Stimulated activated naive CD8-positive, alpha-beta T cell treated with anti-CD3 and anti-CD28 coated beads, Interleukin-15, amount 100 ng/mL, for 72 hours (primary cell): Measurements from ENCODE around the gene RETREG1.

Experiments used
- ATAC-seq: fragments of 150-1000 bp; cut with Tn5 transposase; 2 replicates; pipeline ENCODE4 v1.10.0; 2021; ENCODE audit warnings: mild to moderate bottlenecking, moderate library complexity
- DNase-seq, 2 donors: peaks; one replicate each; pipeline ENCODE4 v3.0.0; 2021 to 2022
- H3K27ac Mint-ChIP-seq, 2 donors: one replicate each; pipeline ENCODE4 v1.8.0; 2022; ENCODE audit warnings: mild to moderate bottlenecking in 2 of 2, mixed read lengths in 2 of 2, moderate library complexity in 2 of 2
- H3K27me3 Mint-ChIP-seq: one replicate; pipeline ENCODE4 v1.8.0; 2022; ENCODE audit warnings: mixed read lengths
- H3K4me1 Mint-ChIP-seq: one replicate; pipeline ENCODE4 v1.8.0; 2022; ENCODE audit warnings: mild to moderate bottlenecking, mixed read lengths
- H3K4me3 Mint-ChIP-seq, 2 donors: one replicate each; pipeline ENCODE4 v1.8.0; 2022; ENCODE audit warnings: mild to moderate bottlenecking in 2 of 2, mixed read lengths in 2 of 2, moderate library complexity in 1 of 2
- H3K9me3 Mint-ChIP-seq, 2 donors: one replicate each; pipeline ENCODE4 v1.8.0; 2022; ENCODE audit warnings: mixed read lengths in 2 of 2

RETREG1 gene

DNA sequence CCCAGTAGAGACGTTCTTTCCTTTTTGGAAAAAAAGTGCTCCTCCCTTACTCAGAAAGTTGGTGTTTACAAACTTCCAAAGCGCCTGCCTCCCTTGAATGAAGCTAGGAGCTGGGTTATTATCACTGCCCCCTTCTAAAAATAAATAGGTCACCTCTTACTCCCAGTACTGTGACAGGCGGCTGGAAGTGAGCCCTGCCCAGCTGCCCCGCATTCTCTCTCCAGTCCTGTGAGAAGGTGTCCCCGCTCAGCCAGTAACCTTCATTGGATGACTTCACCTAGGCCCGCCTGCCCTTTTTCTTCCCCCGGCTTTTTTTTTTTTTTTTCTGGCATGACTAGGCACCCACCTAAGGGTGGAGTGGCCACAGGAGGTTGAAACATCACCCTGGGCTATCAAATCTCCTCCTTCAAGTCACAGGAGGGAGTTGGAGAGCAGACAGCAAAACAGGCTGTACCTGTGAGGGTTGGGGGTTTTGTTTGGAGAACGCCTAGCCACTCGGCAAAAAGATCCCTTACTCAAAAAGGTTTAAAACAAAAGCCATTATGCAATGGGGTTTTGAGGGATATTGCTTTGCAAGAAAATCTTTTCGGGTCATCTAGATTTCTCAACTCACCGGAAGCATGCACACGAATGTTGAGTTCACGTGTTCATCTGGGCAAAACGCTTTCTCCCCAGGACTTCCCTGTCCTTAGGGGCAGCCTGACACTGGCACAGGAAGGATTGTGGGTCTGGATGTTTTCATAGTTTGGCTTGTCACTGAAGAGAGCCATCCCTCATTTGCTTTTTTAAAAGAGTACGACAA, 107.9 kb downstream of the RETREG1 start:
- H3K27me3 Mint-ChIP-seq, result no peaks in the 10 kb centered on the region
- H3K9me3 Mint-ChIP-seq, result peaks cover 0 to 18% of the 10 kb centered on the region in 2 donors
- H3K4me1 Mint-ChIP-seq, result peaks cover 47% of the 10 kb centered on the region
- H3K27ac Mint-ChIP-seq, result no peak overlapping the region
- ATAC-seq (no peak), DNase-seq (no peak)
- no peak overlapping the region for H3K4me3 Mint-ChIP-seq

DNA sequence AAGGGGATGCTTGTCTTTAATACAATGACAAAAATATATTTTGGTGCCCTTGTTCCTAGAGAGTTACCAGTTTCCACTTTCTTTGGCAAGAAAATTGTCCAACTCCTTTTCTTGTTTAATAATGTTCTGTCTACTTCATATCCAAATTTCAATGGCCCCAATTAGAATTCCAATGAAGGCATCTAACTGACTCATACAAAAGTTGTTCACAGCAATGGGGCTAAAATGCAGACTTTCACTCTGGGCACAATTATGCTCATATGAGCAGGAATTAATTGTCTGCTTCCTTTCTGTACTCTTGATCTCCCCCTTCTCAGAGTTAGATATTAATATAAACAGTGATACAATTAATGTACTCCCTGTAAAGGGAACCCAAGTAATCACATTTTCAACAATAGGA, 109.1 kb downstream of the RETREG1 start:
- ATAC-seq (no peak), DNase-seq (no peak)
- H3K27me3 Mint-ChIP-seq, result no peaks in the 10 kb centered on the region
- peaks cover 44% of the 10 kb centered on the region for H3K4me1 Mint-ChIP-seq
- no peak overlapping the region for H3K4me3 Mint-ChIP-seq
- peaks cover 0 to 18% of the 10 kb centered on the region in 2 donors for H3K9me3 Mint-ChIP-seq
- H3K27ac Mint-ChIP-seq, result no peak overlapping the region

DNA sequence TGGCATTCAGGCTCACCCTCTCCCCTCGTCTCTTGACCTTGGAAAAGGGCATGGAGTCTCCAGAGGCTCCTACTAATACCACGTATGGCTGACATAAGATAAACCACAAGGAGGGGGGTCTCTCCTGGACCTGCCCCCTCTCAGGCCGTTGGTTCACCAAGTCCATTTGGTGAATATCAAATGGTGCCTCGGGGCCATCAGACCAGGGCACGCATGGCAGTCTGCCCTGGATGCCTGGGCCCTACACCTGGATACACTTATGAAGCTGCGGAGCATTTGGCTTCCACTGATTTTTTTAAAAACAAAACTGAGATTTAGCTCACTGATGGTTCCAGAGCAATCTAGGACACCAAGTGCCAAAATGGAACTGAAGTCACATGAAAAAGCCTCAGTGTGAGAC, 110.9 kb downstream of the RETREG1 start:
- Mint-ChIP-seq H3K4me3 (peak overlapping the region in 1 of 2 donors; percentile 33), H3K27ac (peak overlapping the region in 1 of 2 donors; percentile 95), H3K4me1 (peaks cover 26% of the 10 kb centered on the region), H3K27me3 (no peaks in the 10 kb centered on the region), H3K9me3 (peaks cover 0 to 9% of the 10 kb centered on the region in 2 donors)
- DNase-seq (no peak), ATAC-seq (no peak)

DNA sequence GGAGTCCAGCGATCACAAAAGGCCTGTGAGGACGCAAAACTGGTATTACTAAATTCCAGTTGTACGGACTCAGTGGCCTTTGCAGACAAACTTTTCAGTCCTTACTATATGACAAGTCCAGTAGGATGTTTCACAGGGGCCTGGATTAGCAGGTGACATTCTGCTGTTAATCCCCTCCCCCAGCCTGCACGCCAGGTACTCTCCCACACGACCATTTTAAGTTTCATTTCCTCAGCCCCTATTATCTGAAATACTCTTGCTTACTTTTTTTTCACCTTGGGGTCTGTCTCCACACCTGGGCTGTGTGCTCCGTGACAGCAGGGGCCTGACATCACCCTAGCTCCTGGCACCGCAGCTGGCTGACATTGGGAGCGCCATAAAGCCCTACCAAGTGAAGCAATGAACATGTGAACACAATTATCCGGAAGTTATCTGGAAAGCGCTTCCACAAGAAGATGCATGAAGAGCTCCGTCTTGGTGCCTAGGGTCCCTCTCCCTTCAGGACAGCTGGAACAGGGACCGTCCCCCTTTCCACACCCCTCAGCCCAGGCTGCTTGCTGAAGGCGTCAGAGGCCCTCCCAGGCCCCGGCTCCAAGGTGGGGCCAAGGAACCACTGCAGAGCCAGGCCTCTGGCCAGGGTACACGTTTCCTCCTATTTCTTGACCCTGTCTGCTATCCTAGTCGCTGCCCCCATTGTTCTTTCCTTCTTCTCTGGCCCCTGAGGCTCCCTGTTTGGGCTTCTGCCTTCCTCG, 111.5 kb downstream of the RETREG1 start:
- H3K4me3 Mint-ChIP-seq, result peak overlapping the region in 1 of 2 donors; percentile 33
- DNase-seq (no peak), ATAC-seq (no peak)
- H3K27ac Mint-ChIP-seq, result peak overlapping the region in 1 of 2 donors; percentile 95
- peaks cover 0 to 9% of the 10 kb centered on the region in 2 donors for H3K9me3 Mint-ChIP-seq
- peaks cover 22% of the 10 kb centered on the region for H3K4me1 Mint-ChIP-seq
- no peaks in the 10 kb centered on the region for H3K27me3 Mint-ChIP-seq

DNA sequence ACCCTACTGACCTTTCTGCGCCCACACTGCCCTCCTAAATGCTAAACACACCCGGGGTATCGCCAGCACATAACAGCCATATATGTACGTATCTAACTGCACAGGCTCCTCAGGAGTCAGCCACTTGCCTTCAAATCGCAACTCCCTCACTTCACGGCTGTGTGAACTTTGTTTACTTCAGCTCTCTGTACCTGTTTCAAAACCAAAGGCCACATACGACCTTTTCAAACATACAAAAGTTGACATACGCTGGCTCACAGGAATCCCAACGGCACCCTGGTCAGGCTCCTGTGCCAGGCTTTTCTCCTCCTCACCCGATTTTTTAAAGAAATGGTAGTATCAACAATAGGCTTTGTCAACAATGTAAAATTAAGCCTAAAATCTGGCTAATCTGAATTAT, 112.2 kb downstream of the RETREG1 start:
- ATAC-seq (no peak), DNase-seq (no peak)
- Mint-ChIP-seq H3K27ac (no peak overlapping the region), H3K9me3 (peaks cover 0 to 9% of the 10 kb centered on the region in 2 donors), H3K4me1 (peaks cover 22% of the 10 kb centered on the region), H3K4me3 (no peak overlapping the region), H3K27me3 (no peaks in the 10 kb centered on the region)

DNA sequence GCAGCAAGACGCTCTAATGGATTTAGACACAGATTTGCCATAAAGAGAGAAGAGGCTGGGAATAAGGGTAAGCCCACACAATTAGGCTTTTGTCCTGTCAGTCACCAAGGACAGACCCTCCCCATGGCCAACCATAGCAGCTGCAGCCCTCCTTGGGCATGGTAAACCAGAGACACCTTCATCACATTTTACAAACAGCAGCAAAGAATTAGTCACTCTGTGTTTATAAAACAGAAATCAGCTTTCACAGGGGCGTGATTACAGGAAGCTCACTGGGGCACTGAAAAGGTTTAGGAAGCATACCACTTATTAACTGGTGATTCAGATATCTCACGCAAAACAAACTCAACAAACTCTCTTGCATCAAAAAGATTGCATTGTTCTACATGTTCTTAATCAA, 113.9 kb downstream of the RETREG1 start:
- H3K4me1 Mint-ChIP-seq, result peaks cover 13% of the 10 kb centered on the region
- H3K9me3 Mint-ChIP-seq, result peaks cover 3 to 12% of the 10 kb centered on the region in 2 donors
- H3K4me3 Mint-ChIP-seq, result no peak overlapping the region
- DNase-seq, result no peak
- H3K27ac Mint-ChIP-seq, result no peak overlapping the region
- H3K27me3 Mint-ChIP-seq, result no peaks in the 10 kb centered on the region
- ATAC-seq, result no peak

DNA sequence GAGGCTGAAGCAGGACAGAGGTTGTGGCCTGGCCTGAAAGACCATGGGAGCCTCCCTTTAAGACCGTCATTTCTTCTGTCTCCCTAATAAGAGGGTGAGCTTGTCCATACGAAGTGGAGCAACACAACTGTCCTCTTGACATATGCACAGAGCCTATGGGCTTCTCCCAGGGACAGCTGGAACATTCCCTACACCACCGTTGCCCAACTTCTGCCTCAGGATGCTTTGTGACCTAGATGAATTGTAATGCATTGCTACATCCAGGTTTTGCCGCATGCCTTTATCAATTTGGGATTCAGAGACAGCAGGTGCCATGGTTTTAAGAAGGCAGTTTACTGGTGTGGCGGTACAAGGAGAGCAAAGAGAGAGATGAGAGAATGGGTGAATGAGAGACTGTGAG, 116.8 kb downstream of the RETREG1 start:
- DNase-seq, result no peak
- Mint-ChIP-seq H3K27ac (peak overlapping the region in 1 of 2 donors; percentile 59), H3K27me3 (no peaks in the 10 kb centered on the region), H3K4me1 (peaks cover under 1% of the 10 kb centered on the region), H3K4me3 (no peak overlapping the region), H3K9me3 (peaks cover 16 to 18% of the 10 kb centered on the region in 2 donors)
- no peak for ATAC-seq

DNA sequence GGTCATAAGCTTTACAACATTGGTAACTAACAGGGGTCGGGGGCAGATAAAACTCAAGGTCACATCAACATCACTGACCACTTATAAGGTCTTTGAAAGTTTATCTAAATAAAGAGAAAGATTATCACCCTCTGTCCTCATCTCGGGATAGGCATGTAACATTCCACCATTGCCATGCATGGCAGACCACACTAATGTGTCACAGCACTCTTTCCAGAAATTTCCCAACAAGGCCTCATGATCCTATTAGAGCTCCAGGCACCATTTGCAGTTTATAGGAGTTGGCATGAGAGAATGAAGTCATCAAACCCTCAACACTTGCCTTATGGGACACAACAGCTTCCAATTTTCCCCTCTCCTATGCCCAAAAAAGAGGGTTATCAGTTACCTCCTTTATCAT, 119.3 kb downstream of the RETREG1 start:
- Mint-ChIP-seq H3K9me3 (peaks cover 25% of the 10 kb centered on the region in 2 donors), H3K27ac (no peak overlapping the region), H3K4me1 (peaks cover 7% of the 10 kb centered on the region), H3K4me3 (no peak overlapping the region), H3K27me3 (no peaks in the 10 kb centered on the region)
- DNase-seq (no peak), ATAC-seq (no peak)

DNA sequence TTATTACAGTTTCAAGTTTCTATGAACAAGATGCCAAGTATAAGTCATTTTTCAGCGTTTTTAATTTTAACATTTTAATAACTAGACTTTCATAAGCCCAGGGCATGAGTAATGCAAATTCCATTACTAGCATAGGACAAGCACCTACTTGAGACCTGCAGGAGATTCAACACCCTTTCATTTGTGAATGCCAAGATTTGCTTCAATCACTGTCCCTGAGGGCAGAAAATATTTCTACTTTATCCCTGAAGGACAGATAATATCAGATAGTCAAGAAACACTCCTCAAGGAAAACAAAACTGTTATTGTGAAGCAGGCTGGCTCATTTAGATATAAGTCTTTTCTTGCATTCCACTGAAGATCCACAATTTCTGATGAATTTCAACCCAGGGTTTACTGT, 123.5 kb downstream of the RETREG1 start:
- no peaks in the 10 kb centered on the region for H3K27me3 Mint-ChIP-seq
- no peak overlapping the region for H3K4me3 Mint-ChIP-seq
- H3K27ac Mint-ChIP-seq, result peak overlapping the region in 1 of 2 donors; percentile 1
- peaks cover 9% of the 10 kb centered on the region for H3K4me1 Mint-ChIP-seq
- ATAC-seq (no peak), DNase-seq (no peak)
- H3K9me3 Mint-ChIP-seq, result peaks cover 25% of the 10 kb centered on the region in 2 donors

DNA sequence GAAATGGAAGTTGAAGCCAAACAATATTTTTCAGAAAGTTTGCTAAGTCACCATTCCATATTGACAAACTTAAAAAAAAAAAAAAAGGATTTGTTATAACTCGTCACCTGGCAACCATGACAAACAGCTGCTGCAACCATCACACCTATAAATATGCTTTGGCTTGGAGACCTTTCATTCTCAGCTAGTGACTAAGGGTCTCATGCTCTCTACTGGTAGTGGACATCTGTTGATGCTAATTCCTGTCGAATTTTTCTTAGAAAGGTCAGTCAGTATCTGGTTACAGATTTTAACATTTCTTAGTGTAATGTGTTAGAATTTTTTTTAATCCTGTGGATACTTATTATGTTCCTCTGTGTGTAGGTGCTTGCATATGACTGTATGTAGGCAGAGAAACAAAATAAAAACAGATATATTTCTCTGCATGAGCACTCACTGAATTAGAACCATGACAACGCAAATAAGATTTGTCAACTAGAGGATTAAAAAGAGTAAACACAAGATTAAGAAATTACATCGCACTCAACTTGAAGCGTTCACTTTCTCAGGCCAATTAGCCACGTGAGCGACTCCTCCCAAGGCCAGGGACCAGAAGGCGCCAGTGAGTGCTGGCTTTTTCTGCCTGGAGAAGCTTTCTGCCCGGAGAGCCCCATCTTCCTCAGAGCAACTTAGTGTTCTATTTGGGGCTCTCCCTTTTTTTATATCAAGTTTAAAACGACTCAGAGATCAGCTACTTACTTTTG, 124.2 kb downstream of the RETREG1 start:
- H3K27ac Mint-ChIP-seq, result no peak overlapping the region
- no peak for ATAC-seq
- no peaks in the 10 kb centered on the region for H3K27me3 Mint-ChIP-seq
- no peak overlapping the region for H3K4me3 Mint-ChIP-seq
- H3K4me1 Mint-ChIP-seq, result peaks cover 15% of the 10 kb centered on the region
- DNase-seq, result no peak
- peaks cover 19% of the 10 kb centered on the region in 2 donors for H3K9me3 Mint-ChIP-seq

DNA sequence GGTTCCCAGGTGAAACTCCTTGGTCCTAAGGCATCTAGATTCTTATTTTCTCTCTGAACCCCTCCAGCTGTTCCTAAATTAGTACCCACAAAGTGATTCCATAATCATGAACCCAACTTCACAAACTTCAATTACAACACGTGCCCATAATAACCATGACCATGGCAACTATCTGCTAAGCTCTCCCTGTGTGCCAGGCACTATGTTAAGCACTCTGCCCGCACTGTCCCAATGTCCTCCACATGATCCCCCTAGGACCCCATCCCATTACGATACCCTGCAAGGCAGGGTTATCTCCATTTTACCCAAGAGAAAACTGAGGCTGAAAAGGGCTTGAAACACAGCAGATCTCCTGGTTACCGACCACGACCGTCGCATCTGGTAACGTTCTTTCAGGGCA, 125.9 kb downstream of the RETREG1 start:
- Mint-ChIP-seq H3K4me1 (peaks cover 28% of the 10 kb centered on the region), H3K9me3 (peaks cover 8 to 10% of the 10 kb centered on the region in 2 donors), H3K4me3 (no peak overlapping the region), H3K27me3 (no peaks in the 10 kb centered on the region), H3K27ac (peak overlapping the region in 1 of 2 donors; percentile 54)
- no peak for ATAC-seq
- no peak for DNase-seq

DNA sequence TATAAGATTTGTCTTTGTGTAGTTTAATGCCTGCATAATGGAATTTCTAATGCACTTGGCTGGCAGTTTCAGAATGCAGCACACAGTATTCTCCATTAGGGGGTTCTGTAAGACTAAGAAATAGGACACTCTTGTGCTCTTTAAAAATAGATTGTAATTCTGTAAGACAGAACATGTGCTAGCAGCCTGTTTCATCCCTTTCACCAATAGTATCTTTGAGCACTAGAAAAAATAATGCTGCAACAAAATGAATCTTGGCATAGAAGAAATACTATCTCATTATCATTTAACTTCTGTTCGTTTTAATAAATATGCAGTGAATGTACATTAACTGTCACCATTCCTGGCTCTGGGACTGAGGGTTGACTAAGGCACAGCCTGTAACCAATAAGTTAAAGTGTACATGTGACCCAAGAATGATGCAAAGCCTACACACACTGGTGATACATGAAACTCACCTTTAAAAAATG, 127.4 kb downstream of the RETREG1 start:
- H3K9me3 Mint-ChIP-seq, result peaks cover under 1 to 3% of the 10 kb centered on the region in 2 donors
- H3K4me3 Mint-ChIP-seq, result no peak overlapping the region
- H3K27ac Mint-ChIP-seq, result no peak overlapping the region
- DNase-seq, result no peak
- no peaks in the 10 kb centered on the region for H3K27me3 Mint-ChIP-seq
- peak; percentile 71 for ATAC-seq
- H3K4me1 Mint-ChIP-seq, result peaks cover 28% of the 10 kb centered on the region

DNA sequence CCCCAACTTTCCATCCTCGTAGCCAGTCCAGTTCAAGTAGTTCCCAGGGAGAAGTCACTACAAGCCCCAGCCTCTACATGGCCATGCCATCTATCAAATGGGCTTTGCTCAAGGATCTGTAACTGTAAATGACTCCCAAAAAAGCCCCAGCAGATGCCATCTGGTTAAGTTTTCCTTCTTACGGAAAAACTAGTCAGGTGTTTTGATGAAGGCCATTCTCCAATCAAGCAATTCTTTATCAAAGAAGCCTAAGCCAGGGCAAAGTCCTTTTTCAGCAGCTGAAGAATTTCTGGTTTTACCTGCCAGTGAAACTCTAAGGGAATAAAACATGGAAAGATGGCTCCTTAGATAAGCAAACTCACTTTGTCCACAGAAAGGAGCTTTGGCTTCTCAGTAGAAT, 129.3 kb downstream of the RETREG1 start:
- Mint-ChIP-seq H3K27me3 (no peaks in the 10 kb centered on the region), H3K9me3 (no peaks in the 10 kb centered on the region), H3K4me1 (peaks cover 21% of the 10 kb centered on the region), H3K4me3 (no peak overlapping the region), H3K27ac (no peak overlapping the region)
- no peak for ATAC-seq
- DNase-seq, result no peak

DNA sequence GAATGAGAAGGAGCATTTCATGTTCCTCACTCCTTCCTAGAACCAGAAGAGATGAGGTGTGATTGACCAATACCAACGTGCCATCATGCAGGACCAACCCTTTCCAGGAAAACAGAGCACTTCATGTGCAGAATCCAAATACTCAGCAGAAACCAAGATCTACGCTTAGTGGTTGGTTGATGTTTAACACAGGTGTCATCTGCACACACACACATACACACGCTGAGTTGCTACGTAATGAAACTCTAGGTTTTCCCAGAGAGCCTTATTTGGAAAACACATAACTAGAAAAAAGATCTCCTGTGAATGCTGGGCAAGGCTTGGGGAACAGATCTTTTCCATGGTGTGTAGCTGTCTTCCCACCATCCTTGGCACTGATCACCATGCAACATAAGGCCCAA, 130.1 kb downstream of the RETREG1 start:
- H3K4me3 Mint-ChIP-seq, result no peak overlapping the region
- H3K9me3 Mint-ChIP-seq, result no peaks in the 10 kb centered on the region
- H3K27me3 Mint-ChIP-seq, result no peaks in the 10 kb centered on the region
- H3K27ac Mint-ChIP-seq, result no peak overlapping the region
- DNase-seq (no peak), ATAC-seq (no peak)
- H3K4me1 Mint-ChIP-seq, result peaks cover 21% of the 10 kb centered on the region

DNA sequence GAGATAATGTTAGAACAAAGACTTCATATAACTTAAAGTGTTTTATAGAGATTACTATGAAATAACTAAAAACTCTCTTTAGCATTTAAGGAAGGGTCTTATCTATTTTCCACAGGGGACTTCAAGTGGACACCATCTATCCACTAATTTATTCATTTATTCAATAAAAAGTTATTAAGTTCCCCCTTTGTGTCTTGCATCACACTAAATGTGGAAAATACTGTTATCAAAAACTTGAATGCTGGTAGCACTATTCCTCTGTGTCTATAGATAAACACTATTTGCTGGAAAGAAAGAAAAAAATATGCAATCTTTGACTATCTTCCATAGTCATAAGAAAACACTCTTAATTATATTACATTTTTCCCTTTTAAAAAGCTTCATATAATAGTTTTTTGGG, 131.1 kb downstream of the RETREG1 start:
- no peaks in the 10 kb centered on the region for H3K9me3 Mint-ChIP-seq
- H3K4me1 Mint-ChIP-seq, result peaks cover 21% of the 10 kb centered on the region
- ATAC-seq (no peak), DNase-seq (no peak)
- no peaks in the 10 kb centered on the region for H3K27me3 Mint-ChIP-seq
- no peak overlapping the region for H3K4me3 Mint-ChIP-seq
- H3K27ac Mint-ChIP-seq, result no peak overlapping the region
